Muscle layer of duodenum (tissue), 2 donors: ENCODE measurements around the gene NBPF12.
"Not testable (repeated sequence)": the region's sequence is repeated elsewhere in the genome, so short reads cannot be mapped to it uniquely, and the experiment has no call there.

Experiments
- H3K27ac ChIP-seq: one replicate; pipeline ENCODE4 v1.7.0; 2013; ENCODE audit warnings: mild to moderate bottlenecking, low read length
- H3K27me3 ChIP-seq: one replicate; pipeline ENCODE4 v1.7.0; 2013; ENCODE audit warnings: low read depth, mild to moderate bottlenecking, control low read depth, low read length
- H3K36me3 ChIP-seq, 2 donors: one replicate each; pipeline ENCODE4 v1.7.0; 2013; ENCODE audit warnings: low read length in 2 of 2, control low read depth in 1 of 2, mild to moderate bottlenecking in 1 of 2; ENCODE audit not compliant: insufficient read depth in 2 of 2, control insufficient read depth in 1 of 2
- H3K4me1 ChIP-seq, 2 donors: one replicate each; pipeline ENCODE4 v1.7.0; 2013; ENCODE audit warnings: low read length in 2 of 2, mild to moderate bottlenecking in 2 of 2, control low read depth in 1 of 2, moderate library complexity in 1 of 2; ENCODE audit not compliant: insufficient read depth in 2 of 2, control insufficient read depth in 1 of 2
- H3K4me3 ChIP-seq, 2 donors: one replicate each; pipeline ENCODE4 v1.7.0; 2013; ENCODE audit warnings: low read length in 2 of 2, low read depth in 1 of 2, mild to moderate bottlenecking in 1 of 2
- H3K9me3 ChIP-seq, 2 donors: one replicate each; pipeline ENCODE4 v1.7.0; 2013; ENCODE audit warnings: low read length in 2 of 2, control low read depth in 1 of 2, mild to moderate bottlenecking in 1 of 2; ENCODE audit not compliant: control insufficient read depth in 1 of 2
- donor health status: healthy.

The NBPF12 gene

GRCh38 chr1:146938242-146938902 lies at the start of gene NBPF12:
Gene NBPF12 (plus strand): TSS chr1:146938324. CDS start chr1:146960144, 21,820 bp downstream.
- H3K27ac ChIP-seq, H3K27me3 ChIP-seq, H3K9me3 ChIP-seq, H3K36me3 ChIP-seq, H3K4me1 ChIP-seq: not testable (repeated sequence)
- H3K4me3 ChIP-seq, result peak within 1 kb of the TSS; percentile 46 to 75

GRCh38 chr1:146891355-146891754 lies 46.8 kb upstream of the NBPF12 start:
- H3K9me3 ChIP-seq, H3K4me1 ChIP-seq, H3K27me3 ChIP-seq, H3K27ac ChIP-seq, H3K36me3 ChIP-seq, H3K4me3 ChIP-seq: not testable (repeated sequence)

GRCh38 chr1:146892331-146892730 lies 45.8 kb upstream of the NBPF12 start:
- H3K4me1 ChIP-seq, H3K9me3 ChIP-seq, H3K27ac ChIP-seq, H3K27me3 ChIP-seq, H3K36me3 ChIP-seq, H3K4me3 ChIP-seq: not testable (repeated sequence)

- not testable (repeated sequence) for H3K27ac ChIP-seq, H3K27me3 ChIP-seq, H3K36me3 ChIP-seq, H3K4me3 ChIP-seq, H3K9me3 ChIP-seq, H3K4me1 ChIP-seq
Measured at GRCh38 chr1:146907565-146908261, 30.4 kb upstream of the NBPF12 start.

GRCh38 chr1:146912975-146913374 lies 25.1 kb upstream of the NBPF12 start:
- H3K4me1 ChIP-seq, H3K36me3 ChIP-seq, H3K27ac ChIP-seq, H3K9me3 ChIP-seq, H3K4me3 ChIP-seq, H3K27me3 ChIP-seq: not testable (repeated sequence)

GRCh38 chr1:146920811-146921210 lies 17.3 kb upstream of the NBPF12 start:
- not testable (repeated sequence) for H3K27ac ChIP-seq, H3K4me1 ChIP-seq, H3K4me3 ChIP-seq, H3K9me3 ChIP-seq, H3K36me3 ChIP-seq, H3K27me3 ChIP-seq

- not testable (repeated sequence) for H3K9me3 ChIP-seq, H3K36me3 ChIP-seq, H3K27me3 ChIP-seq, H3K27ac ChIP-seq, H3K4me3 ChIP-seq, H3K4me1 ChIP-seq
Measured at GRCh38 chr1:146922614-146923013, 15.5 kb upstream of the NBPF12 start.

- not testable (repeated sequence) for H3K9me3 ChIP-seq, H3K27ac ChIP-seq, H3K27me3 ChIP-seq, H3K4me3 ChIP-seq, H3K36me3 ChIP-seq, H3K4me1 ChIP-seq
Measured at GRCh38 chr1:146924106-146924505, 14.0 kb upstream of the NBPF12 start.

GRCh38 chr1:146926413-146926812 lies 11.7 kb upstream of the NBPF12 start:
- not testable (repeated sequence) for H3K9me3 ChIP-seq, H3K4me1 ChIP-seq, H3K27me3 ChIP-seq, H3K4me3 ChIP-seq, H3K36me3 ChIP-seq, H3K27ac ChIP-seq

- not testable (repeated sequence) for H3K27ac ChIP-seq, H3K27me3 ChIP-seq, H3K4me3 ChIP-seq, H3K4me1 ChIP-seq, H3K9me3 ChIP-seq, H3K36me3 ChIP-seq
Measured at GRCh38 chr1:146930225-146930624, 7.9 kb upstream of the NBPF12 start.

- H3K4me1 ChIP-seq, H3K27me3 ChIP-seq, H3K4me3 ChIP-seq, H3K9me3 ChIP-seq, H3K36me3 ChIP-seq, H3K27ac ChIP-seq: not testable (repeated sequence)
Measured at GRCh38 chr1:146934390-146935223, 3.5 kb upstream of the NBPF12 start.
